Measurements from ENCODE around the gene AVL9. TPM values are rescaled to one million over a fixed set of nuclear protein-coding genes. Genes with fewer than 3 reads are reported as not detected.

AVL9 gene
- total RNA-seq, 1 donor from 2014 or later: 36.8 TPM

DNA sequence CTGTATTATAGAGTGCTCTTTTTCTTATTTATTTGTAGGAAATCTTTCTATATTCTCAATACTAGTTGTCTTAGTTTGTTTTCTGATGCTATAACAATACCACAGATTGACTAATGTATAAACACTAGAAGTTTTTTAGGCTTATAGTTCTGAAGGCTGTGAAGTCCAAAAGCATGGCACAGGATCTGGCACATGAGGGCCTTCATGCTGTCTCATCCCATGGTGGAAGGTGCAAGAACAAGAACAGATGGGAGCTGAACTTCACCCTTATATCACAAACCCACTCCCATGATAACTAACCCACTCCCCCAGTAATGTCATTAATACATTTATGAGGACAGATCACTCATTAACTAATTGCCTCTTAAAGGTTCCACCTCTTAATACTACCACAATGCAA, 109.7 kb downstream of the AVL9 start:
- no peak for DNase-seq (ENCODE audit: low spot score in 2 of 2, unreplicated experiment in 2 of 2)
- TF ChIP-seq CTCF (IDR thresholded peaks at IDR 0.05; ENCODE audit: unreplicated experiment): no peak
- Mint-ChIP-seq H3K4me3 (no peak overlapping the region), H3K9me3 (peaks cover 31% of the 10 kb centered on the region), H3K36me3 (peaks cover 27% of the 10 kb centered on the region), H3K27me3 (ENCODE audit: low read depth) (no peaks in the 10 kb centered on the region), H3K4me1 (no peaks in the 10 kb centered on the region), H3K27ac (no peak overlapping the region)

DNA sequence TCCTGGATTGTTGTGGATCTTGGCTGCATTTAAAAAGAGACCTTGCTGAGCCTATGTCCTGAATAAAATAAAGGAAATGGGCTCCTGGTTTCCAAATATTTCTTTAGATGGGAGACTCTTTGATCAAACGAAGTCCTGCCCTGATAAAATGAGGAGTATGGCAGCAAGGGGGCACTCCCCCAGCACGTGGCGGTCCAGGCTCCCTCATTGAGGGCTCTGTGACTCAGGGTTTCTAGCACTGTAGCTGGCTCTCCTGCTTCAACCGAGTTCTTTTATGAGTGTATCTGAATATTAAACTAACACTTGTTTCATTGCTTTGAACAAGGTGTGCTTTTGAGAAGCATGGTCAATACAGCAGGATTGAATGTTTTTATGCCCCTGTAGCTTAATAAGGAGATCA, 114.2 kb downstream of the AVL9 start:
- H3K4me1 Mint-ChIP-seq: no peaks in the 10 kb centered on the region
- H3K27ac Mint-ChIP-seq: no peak overlapping the region
- peaks cover 11% of the 10 kb centered on the region for H3K9me3 Mint-ChIP-seq
- H3K27me3 Mint-ChIP-seq (ENCODE audit: low read depth): no peaks in the 10 kb centered on the region
- DNase-seq (ENCODE audit: low spot score in 2 of 2, unreplicated experiment in 2 of 2): no peak
- TF ChIP-seq CTCF (IDR thresholded peaks at IDR 0.05; ENCODE audit: unreplicated experiment): no peak
- peaks cover 15% of the 10 kb centered on the region for H3K36me3 Mint-ChIP-seq
- H3K4me3 Mint-ChIP-seq: no peak overlapping the region

- Mint-ChIP-seq H3K4me3 (no peak overlapping the region), H3K36me3 (peaks cover 12% of the 10 kb centered on the region), H3K4me1 (no peaks in the 10 kb centered on the region), H3K27me3 (ENCODE audit: low read depth) (no peaks in the 10 kb centered on the region), H3K27ac (no peak overlapping the region), H3K9me3 (peaks cover 9% of the 10 kb centered on the region)
- no peak for TF ChIP-seq CTCF (IDR thresholded peaks at IDR 0.05; ENCODE audit: unreplicated experiment)
- DNase-seq (ENCODE audit: low spot score in 2 of 2, unreplicated experiment in 2 of 2): no peak
Observed at GRCh38 chr7:32611201-32612099, 116.2 kb downstream of the AVL9 start.

DNA sequence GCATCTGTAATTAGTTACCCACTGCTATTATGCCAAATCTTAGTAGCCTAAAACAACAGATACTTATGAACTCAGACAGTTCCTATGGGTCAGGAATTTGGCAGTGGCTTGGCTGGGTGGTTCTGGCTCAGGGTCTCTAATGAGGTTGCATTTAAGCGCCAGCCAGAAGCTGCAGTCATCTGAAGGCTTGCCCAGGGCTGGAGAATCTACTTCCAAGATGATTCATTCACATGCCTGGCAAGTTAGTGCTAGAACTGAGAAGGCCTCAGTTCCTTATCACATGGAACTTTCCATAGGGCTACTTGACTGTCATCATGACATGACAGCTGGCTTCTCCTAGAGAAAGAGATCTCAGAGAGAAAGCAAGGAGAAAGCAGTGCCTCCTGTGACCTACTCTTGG, 121.3 kb downstream of the AVL9 start:
- TF ChIP-seq CTCF (IDR thresholded peaks at IDR 0.05; ENCODE audit: unreplicated experiment): no peak
- Mint-ChIP-seq H3K27ac (no peak overlapping the region), H3K4me1 (no peaks in the 10 kb centered on the region), H3K27me3 (ENCODE audit: low read depth) (no peaks in the 10 kb centered on the region), H3K9me3 (peaks cover 9% of the 10 kb centered on the region), H3K36me3 (peaks cover 10% of the 10 kb centered on the region), H3K4me3 (no peak overlapping the region)
- DNase-seq (ENCODE audit: low spot score in 2 of 2, unreplicated experiment in 2 of 2): no peak

GRCh38 chr7:32618470-32618869, 123.2 kb downstream of the AVL9 start:
- TF ChIP-seq CTCF (IDR thresholded peaks at IDR 0.05; ENCODE audit: unreplicated experiment): no peak
- no peaks in the 10 kb centered on the region for H3K27me3 Mint-ChIP-seq (ENCODE audit: low read depth)
- no peak for DNase-seq (ENCODE audit: low spot score in 2 of 2, unreplicated experiment in 2 of 2)
- peaks cover 7% of the 10 kb centered on the region for H3K36me3 Mint-ChIP-seq
- H3K4me3 Mint-ChIP-seq: no peak overlapping the region
- H3K27ac Mint-ChIP-seq: no peak overlapping the region
- H3K9me3 Mint-ChIP-seq: peaks cover 9% of the 10 kb centered on the region
- no peaks in the 10 kb centered on the region for H3K4me1 Mint-ChIP-seq
